Measurements from ENCODE around the gene TRRAP.
A peak's percentile ranks its signal among the peaks of the same experiment; 100 is the strongest.

GRCh38 chr7:99036546-99037111, 158.3 kb downstream of the TRRAP start:
- TF ChIP-seq CTCF (IDR thresholded peaks at IDR 0.05) (peak; percentile 69), ZFX (IDR thresholded peaks at IDR 0.05; ENCODE audit: borderline replicate concordance) (no peak)
